ENCODE data around the gene CASZ1.

CASZ1 gene

DNA sequence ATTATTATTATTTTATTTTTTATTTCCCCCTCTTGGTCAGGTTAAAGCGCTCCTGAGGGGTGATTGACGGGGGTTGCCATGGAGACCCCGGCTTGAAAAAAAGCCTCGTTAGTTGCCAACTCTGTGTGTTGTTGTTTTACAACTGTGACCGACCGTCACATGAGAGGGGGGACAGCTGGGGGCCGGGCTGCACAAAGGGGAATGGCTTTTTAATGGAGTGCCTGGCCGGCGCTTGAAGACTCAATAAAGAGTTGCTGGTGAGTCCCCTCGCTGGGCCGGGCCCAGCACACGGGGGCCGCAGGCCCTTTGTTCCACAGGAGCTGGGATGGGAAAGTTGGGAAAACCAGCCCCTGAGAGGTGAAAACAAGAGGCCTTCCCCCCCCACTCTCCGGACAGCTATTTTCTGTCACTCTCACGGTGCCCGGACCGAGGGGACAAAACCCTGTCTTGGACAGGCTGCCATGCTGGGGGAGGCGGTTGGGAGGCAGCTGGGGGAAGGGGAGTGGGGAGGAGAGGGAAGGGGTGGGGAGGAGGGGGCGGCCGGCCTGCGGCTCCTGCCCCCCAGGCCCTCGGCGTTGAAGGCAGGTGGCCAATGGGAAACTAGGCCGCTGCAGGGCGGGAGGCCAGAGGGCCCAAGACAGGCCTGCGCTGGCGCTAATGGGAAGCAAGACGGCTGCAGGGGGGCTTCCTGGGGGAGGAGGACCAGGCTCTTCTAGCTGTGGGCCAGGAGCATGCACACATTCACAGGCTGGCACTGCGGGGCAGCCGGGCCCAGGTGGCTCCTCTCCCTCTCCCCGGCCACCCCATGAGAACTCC lies 67.6 kb downstream of the CASZ1 start:
- DNase-seq (ENCODE audit: low read depth in 2 of 2), result no peak

DNA sequence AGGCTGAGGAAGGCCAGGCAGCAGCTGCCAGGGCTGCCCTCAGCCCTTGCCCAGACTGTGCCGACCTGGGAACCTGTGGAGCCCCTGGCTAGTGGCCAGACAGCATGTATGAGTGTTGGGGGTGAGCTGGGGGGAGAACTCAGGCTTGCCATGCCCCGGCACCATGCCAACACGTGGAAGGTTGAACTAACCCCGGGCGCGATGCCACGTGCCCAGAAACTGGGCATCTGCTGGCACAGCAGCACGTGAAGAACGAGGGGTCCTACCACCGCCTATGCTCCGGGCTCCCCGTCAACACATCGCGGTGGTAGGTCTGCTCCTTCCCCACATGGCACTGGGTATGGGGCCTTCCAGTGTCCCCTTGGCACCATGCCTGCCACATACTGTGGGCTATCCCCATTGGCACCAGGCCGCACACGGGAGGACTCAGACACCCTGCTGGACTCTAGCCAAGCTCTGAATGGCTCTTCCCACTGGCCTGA lies 68.7 kb downstream of the CASZ1 start:
- no peak for DNase-seq (ENCODE audit: low read depth in 2 of 2)

GRCh38 chr1:10726355-10726754 lies 70.1 kb downstream of the CASZ1 start:
- no peak for DNase-seq (ENCODE audit: low read depth in 2 of 2)

- peak; percentile 80 to 84 for DNase-seq (ENCODE audit: low read depth in 2 of 2)
These were observed 71.2 kb downstream of the CASZ1 start for GRCh38 chr1:10724948-10725847.

GRCh38 chr1:10724511-10724910 lies 71.9 kb downstream of the CASZ1 start:
- DNase-seq (ENCODE audit: low read depth in 2 of 2), result no peak

DNA sequence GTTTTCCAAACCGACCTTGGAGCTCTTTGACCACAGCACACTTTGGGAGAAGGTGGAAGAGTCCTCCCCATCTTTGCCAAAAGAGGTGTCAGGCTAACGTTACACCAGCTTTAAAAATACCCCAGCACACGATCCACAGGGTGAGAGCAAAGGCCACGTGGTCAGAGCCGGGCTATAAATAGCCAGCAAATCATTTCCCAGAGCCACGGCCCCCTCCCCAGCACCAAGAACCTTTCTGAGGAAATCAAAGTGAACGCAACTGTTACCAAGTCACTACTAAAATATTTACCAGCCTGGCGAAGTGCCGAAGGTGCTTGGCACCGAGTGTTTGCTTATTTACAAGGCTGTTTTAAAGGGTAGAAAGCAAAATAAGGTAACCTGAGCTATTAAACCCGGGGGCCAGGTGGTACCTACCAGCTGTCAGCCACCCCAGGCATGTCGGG lies 72.4 kb downstream of the CASZ1 start:
- DNase-seq (ENCODE audit: low read depth in 2 of 2), result no peak

- DNase-seq (ENCODE audit: low read depth in 2 of 2), result no peak
These were observed 73.1 kb downstream of the CASZ1 start for GRCh38 chr1:10723317-10723716.

- no peak for DNase-seq (ENCODE audit: low read depth in 2 of 2)
These were observed 73.6 kb downstream of the CASZ1 start for GRCh38 chr1:10722803-10723202.

DNA sequence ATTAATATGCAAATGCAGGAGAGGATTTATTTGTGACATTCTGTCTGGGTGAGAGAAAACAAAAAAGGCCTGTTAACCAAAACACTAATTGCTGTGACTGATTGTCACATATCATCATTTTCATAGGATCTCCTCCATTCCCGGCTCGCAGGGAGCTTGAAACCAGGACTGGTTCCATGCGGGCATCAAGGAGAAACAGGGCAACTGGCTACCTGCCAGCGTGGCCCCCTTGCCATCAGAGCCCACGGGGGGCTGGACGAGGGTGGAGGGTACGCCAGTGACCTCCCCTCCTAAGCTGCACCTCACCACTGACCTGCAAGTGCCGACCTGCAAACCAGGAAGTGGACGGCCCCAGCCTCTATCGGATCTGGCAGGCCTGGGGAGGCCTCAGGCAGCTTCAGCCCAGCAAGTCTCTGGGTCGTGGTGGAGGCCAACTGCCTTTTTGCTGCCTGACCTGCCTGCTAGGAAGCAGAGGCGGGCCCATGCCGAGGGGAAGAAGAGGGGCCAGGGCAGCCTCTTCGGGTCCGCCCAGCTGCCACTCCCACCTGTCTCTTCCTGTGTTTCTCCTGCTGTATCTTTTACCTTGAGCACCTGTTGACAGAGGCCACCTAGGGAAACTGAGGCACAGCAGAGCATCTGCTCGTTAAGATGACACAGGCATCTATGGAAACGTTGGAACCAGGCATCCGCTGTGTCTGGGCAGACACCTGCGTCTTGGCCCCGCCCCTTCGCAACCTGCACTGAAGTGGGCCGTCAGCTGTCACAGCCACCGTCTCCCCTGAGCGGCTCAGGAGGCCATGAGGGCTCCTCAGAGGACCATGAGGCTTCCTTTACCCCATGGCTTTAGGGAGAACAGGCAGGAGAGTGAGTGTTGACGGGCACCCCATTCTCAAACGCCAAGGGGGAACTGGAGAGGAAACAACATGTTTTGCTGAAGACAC lies 74.8 kb downstream of the CASZ1 start:
- no peak for DNase-seq (ENCODE audit: low read depth in 2 of 2)

- no peak for DNase-seq (ENCODE audit: low read depth in 2 of 2)
These were observed 75.8 kb downstream of the CASZ1 start for GRCh38 chr1:10720635-10721034.

- no peak for DNase-seq (ENCODE audit: low read depth in 2 of 2)
These were observed 78.4 kb downstream of the CASZ1 start for GRCh38 chr1:10718083-10718415.

DNA sequence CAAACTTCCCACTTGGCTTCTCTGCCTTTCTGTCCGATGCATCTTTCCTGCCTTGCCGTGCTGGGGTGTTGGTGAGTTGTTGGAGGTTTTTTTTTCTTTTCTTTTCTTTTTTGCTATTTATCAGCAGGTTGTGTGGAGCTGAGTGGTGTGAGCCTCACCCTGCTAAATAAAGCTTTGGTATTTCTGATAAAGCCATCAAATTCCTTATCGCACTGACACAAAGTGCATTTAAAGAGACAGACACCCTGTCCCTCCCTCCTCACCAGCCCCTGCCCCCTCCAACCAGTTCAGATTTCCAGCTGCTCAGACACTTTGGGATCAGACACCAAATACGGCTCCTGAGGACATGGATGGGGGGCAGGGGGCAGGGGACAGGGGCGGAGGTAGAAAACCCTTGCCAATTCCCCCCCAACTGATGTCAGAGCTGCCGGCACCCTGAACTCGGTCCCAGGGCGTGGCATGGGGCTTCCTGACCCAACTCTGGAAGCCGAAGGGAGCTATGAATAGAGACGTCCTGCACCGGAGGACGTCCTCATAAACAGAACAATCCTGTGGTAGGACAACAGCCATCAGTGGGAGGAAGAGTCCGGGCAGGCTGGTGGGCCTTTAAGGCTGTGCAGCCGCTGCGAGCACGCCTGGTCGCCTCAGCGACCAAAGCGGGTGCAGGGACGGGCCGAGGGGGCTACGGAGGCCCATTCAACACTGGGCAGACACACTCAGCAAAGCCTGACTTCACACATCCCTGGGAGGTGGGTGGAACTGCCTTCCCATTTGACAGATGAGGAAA lies 79.0 kb downstream of the CASZ1 start:
- DNase-seq (ENCODE audit: low read depth in 2 of 2), result no peak

- DNase-seq (ENCODE audit: low read depth in 2 of 2), result no peak
These were observed 79.6 kb downstream of the CASZ1 start for GRCh38 chr1:10716840-10717239.

GRCh38 chr1:10714337-10715114 lies 81.9 kb downstream of the CASZ1 start:
- no peak for DNase-seq (ENCODE audit: low read depth in 2 of 2)

GRCh38 chr1:10713614-10714013 lies 82.8 kb downstream of the CASZ1 start:
- DNase-seq (ENCODE audit: low read depth in 2 of 2), result no peak

GRCh38 chr1:10712568-10713362 lies 83.7 kb downstream of the CASZ1 start:
- DNase-seq (ENCODE audit: low read depth in 2 of 2), result no peak

DNA sequence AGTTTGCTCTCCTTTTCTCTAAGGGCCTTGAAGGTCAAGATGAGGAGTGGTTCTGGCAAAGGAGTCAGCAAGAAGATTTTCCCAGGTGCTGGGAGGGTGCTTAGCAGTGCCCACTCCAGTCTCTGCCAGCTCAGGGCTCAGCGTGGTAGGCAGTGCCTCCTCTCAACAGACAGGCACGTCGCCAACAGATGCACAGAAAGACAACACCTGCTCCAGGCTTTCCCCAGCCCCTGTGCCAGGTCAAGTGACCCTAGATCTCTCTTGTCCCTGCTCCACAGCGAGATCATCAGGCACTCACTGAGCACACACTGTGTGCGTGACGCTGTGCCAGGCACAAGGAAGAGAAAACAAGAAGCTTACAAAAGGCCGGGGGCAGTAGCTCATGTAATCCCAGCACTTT lies 86.0 kb downstream of the CASZ1 start:
- no peak for DNase-seq (ENCODE audit: low read depth in 2 of 2)

- DNase-seq (ENCODE audit: low read depth in 2 of 2), result no peak
These were observed 86.8 kb downstream of the CASZ1 start for GRCh38 chr1:10709646-10710045.

DNA sequence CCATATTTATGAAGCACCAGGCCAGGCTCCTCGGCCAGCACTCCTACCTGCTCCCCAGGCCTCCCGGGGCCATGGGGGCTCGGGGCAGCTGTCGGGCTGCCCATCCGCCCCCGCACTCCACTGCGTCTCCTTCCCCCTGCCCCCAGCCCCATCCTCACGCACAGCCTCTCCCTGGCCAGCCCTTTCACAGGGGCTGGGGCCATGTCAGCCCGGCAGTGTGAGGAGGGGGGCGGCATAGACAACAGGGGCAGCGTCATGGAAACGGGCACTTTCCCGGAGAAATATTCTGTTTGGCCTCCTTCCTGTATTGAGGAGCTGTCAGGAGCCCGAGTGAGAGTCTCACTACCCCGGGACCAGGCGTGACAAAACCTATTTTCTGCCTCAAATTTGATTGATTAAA lies 87.3 kb downstream of the CASZ1 start:
- DNase-seq (ENCODE audit: low read depth in 2 of 2), result no peak
